Hippocampal formation (tissue), 2 donors: ENCODE results near the gene CHTF18.
"Not testable (repeated sequence)": the region's sequence is repeated elsewhere in the genome, so short reads cannot be mapped to it uniquely, and the experiment has no call there.

Experiments used
- DNase-seq, 2 donors: peaks; one replicate each; lab custom pipeline; 2025; lab: John Stamatoyannopoulos, UW

The CHTF18 gene

DNA sequence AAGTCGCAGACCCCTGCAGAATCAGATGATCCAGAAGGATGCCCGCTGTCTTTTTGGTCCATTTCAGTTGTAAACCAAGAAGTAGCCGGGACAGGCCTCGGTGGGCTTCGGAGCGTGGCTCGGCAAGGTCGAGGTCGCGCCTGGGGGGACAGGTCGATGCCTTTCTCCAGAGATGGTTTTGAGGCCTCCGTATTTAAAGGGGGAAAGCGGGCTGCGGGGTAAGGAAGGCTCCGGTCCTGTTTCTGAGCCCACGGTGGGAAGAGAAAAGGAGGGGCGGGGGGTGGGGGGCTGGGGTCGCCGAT lies 19.6 kb downstream of the CHTF18 start:
- no peak for DNase-seq

DNA sequence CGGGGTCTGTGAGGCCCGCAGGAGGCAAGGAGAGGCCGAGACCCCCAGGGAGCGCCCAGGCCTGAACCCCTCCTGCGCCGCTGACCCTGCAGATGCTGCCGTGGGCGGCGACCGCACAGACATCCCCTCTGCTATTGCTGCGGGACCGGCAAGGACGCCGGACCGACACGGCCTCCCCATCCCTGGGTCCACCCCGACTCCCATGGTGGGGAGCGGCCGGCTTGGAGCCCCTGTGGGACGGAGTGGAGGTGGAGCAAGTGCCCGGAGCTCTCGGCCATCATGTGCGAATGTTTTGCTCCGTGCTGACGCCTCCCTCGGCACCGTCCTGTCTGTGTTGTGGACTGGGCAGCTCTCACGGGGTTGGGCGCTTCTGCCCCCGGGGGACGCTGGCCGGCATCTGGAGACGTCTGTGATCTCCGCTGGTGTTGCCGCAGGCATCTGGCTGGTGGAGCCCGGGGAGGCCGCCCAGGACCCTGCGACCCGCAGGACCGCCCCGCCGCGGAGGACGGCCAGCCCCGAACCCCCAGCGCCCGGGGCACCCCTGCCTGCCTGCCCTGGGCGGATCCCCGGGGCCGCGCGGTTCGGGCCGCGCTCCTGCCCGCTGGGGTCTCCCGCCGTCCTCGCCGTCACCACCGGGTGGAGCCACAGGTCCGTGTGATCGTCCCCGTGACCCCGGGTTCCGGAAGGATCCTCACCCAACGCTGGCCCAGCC lies 24.9 kb downstream of the CHTF18 start:
- DNase-seq = peak; percentile 16 to 33

DNA sequence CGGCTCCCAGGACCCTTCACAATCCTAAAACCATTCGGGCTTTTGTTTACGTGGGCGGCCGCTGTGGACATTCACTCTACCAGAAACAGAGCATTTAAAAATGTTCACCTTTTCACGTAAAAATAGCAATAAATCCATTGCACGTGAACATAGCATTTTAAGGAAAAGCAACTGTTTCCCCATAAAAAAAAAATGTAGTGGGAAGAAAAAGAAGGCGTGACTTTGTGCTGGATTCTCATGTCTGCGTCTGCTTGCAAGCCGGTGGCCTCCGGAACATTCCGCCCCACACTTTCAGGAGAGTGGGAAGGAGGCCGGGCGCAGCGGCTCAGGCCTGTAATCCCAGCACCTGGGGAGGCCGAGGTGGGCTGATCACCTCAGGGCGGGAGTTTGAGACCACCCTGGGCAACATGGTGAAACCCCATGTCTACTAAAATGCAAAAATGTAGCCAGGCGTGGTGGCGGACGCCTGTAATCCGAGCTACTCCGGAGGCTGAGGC lies 25.5 kb downstream of the CHTF18 start:
- no peak for DNase-seq

DNA sequence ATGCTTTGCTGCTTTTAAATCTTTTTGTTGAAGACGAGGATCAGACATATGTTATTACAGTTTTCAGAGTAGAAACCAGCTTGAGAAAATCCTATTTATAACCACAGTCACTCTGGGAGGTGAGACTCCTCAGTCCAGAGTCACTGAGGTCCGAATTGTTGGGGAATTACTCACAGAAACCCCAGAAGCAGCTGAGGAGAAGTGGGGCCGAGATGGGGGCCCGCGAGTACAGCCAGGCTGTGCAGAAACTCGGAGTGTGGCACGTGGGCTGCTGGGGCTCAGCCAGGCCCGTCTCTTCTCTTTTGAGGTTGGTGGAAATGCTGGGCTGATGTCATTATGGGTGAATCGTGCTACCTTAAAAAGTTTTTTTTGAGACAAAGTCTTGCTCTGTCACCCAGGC lies 26.6 kb downstream of the CHTF18 start:
- no peak for DNase-seq

DNA sequence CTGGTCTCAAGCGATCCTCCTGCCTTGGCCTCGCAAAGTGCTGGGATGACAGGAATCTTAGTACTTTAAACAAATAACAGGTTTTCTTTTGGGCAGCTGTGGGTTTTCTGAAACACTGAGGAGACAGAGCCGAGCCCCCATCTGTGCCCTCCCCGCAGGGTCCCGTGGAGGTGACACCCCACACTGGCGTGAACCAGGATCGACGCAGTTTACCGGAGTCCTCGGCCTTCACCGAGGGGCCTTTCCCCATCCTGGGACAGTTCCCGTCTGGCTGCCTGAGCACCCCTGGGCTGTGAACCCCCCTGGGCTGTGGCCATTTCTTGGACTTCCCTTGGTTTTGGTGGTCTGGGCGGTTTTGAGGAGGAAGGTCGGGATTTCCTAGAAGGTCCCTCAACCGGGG lies 27.4 kb downstream of the CHTF18 start:
- DNase-seq = no peak

DNA sequence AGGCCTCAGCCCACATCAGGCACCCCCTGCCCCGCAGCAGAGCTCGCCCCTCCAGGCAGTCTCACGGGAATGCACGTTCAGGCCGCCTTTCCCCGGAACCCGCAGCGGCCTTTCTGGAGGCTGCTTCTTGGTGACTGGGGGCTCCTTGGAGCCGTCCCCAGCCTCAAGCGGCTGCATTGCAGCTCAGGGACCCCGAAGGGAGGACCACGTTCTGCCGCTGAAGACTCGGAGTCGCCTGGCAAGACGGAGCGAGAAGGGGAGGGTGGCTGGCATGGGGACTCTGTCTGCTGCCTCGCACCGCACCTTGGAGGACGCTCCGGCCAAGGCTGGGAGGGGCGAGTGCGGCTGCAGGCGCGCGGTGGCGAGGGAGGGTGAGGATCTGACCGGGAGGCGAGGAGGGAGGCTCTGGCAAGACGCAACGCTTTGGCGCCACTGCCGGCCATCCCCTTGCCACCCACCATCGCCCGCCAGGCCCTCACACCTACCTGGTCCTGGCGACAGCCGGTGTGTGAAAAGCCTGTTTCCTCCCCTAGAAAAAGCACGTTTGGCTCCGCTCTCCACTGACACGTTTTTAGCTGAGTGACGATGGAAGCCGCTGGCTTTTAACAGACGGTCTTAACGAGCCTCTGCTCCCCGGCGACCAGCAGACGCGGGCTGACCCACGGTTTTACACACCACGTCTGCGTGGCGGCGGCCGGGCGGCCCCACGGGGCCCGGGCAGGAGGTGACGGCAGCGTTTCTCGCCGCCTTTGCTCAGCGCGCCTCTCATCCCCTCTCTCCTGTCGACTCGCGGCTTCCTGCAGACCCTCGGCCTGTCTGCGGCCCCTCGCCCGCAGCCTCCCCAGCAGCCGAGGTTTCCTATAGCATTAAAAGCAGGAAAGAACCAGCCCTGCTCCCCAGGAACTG lies 28.8 kb downstream of the CHTF18 start:
- no peak for DNase-seq

DNA sequence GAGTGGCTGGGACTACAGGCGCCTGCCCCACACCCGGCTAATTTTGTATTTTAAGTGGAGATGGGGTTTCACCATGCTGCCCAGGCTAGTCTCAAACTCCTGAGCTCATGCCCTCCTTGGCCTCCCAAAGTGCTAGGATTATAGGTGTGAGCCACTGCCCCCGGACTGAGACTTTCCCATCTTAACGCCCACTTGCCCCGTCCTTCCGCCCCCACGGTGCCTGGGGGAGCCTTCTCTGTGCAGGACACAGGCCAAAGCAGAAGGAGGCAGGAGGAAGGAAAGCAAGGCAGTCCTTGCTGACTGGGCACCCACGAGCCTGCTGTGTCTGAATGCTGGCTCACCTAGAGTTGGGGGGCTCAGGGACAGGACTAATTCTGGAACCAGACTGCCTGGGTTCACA lies 29.7 kb downstream of the CHTF18 start:
- DNase-seq = no peak

DNA sequence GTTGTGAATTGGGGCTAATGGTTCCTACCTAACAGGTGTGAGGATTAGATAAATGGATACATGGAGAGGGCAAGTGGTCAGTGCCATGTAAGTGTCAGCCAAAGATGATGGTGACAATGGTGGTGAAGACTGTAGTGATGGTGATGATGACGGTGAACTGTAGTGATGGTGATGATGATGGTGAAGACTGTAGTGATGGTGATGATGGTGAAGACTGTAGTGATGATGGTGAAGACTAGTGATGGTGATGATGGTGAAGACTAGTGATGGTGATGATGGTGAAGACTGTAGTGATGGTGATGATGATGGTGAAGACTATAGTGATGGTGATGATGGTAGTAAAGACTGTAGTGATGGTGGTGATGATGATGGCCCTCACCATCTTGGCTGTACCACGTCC lies 30.2 kb downstream of the CHTF18 start:
- no peak for DNase-seq

DNA sequence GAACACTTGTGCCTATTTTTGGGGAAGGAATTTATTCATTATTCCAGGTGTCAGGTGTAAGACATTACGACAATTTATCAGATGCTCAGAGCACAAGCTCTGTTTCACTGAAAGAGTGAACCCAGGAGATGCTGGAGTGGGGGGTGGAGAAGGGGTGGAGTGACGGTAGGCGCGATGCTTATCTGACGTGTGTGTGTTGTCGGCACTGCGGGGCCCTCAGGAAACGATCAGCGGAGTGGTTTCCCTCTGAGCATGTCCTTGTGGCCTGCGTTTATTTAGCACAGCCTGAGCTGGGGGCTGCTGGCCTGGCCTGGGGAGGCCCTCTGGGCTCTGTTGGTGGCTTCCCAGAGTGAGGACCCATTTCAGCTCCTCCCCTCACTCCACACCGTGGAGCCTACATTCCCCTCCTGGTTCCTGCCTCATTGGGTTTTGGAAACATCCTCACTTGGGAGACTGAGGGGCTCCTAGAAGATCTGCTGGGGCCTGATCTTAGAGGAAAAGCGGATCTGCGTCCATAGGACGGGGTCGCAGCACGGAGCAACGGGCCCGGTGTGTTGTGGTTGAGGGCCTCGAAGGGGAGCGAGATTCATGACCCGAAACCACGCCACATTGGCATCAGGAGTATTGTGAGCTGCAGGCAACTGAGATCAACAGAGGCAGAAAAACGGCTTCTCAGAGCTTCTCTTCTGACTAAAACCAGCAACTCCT lies 31.1 kb downstream of the CHTF18 start:
- DNase-seq = no peak

DNA sequence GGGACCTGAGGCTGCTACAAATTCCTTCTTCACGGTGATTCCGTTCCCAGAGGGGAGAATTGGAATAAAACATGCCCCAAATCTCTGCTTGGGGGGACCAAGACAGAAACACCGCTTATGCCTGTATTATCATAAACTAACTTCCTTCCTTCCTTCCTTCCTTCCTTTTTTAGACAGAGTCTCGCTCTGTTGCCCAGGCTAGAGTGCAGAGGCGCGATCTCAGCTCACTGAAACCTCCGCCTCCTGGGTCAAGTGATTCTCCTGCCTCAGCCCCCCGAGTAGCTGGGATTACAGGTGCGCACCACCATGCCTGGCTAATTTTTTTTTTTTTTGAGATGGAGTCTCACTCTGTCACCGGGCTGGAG lies 31.6 kb downstream of the CHTF18 start:
- not testable (repeated sequence) for DNase-seq

DNA sequence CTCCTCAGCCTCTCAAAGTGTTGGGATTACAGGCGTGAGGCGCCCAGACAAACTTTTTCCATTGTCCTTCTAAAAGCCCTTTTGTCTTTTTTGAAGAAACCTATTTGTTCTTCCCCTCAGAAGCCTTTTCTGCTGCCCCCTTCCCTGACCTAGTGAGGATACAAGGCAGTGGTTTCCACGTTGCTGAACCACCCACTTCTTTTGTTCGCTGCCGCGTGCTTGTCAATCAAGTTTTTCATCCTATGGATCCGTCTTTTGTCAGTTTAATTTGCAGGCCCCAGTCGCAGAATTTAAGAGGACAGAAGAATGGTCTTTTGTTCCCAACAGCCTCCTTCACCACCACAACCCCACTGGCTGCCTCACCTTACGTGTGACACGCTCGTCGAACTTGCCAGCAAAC lies 32.3 kb downstream of the CHTF18 start:
- DNase-seq = no peak

DNA sequence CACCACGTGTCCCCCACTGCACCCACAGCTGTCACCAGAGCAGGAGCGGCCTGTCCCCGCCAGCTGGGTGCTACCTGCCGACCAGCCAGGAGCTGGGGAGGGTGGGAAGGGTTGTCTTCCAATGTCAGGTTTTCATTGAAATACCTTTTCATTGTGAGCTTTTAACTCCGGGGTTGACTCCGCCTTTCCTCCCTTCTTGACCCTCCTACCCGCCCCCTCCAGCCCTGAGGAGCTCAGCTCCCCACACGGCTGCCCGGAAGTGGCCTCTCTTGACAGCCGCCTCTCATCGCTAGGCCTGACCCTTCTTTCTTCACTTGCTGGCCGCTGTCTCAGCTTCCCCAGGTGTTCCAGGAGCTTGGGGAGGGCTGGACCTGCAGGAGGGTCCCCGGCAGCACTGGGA lies 33.3 kb downstream of the CHTF18 start:
- DNase-seq = no peak

DNA sequence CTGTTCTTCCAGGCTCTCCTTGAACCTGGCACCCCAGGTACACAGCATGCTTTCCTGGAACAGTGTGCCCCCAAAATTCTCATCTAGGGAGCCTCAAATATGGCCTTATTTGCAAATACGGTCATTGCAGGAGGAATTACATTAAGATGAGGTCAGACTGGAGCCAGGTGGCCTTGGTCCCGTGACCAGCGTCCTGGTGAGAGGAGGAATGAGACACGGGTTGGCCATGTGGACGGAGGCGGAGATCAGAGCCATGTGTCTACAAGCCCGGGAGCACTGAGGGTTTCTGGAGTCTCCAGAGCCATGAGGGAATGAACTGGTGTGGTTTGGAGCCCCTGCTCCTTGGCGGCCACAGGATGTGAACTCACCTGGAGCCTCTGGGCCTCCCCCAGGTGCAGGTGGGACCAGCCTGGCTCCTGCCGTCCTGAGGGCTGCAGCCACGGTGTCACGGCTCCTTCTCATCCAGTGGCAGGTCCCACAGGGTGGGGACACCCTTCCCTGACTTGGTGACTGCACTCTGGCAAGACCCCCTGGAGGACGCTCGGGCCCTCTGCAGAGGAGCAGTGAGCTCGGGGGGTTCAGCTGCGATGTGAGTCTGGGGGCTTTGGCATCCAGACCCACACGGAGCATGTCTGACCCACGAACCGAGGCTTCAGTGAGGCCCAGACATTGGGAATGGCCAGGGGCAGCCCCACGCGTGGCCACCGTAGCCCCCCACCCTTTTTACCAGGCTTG lies 33.9 kb downstream of the CHTF18 start:
- DNase-seq = no peak

DNA sequence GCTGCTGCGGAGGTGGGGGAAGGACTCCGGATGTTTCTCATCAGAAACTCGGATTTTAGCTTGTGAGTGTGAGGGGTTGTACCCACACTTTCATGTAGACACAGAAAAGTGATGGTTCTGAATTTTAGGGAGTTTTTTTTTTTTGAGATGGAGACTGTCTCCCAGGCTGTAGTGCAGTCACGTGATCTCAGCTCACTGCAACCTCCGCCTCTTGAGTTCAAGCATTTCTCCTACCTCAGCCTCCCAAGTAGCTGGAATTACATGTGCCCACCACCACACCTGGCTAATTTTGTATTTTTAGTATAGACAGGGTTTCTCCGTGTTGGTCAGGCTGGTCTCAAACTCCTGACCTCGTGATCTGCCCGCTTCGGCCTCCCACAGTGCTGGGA lies 34.5 kb downstream of the CHTF18 start:
- no peak for DNase-seq

DNA sequence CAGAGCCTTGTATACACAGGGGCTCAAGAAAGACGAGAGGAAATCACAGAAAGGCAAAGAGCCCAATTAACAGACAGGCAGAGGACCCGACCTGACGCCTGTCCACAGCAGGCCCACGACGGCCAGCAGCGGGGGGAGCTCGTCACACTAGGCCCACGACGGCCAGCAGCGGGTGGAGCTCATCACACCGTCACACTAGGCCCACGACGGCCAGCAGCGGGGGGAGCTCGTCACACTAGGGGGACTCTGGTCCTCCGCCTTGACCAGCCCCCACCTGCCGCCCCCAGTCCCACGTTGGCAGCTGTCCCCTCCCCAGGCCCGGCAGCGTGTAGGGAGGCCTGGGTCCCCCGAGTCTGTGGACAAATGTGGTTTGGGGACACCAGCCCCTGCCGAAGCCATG lies 35.8 kb downstream of the CHTF18 start:
- DNase-seq = no peak

DNA sequence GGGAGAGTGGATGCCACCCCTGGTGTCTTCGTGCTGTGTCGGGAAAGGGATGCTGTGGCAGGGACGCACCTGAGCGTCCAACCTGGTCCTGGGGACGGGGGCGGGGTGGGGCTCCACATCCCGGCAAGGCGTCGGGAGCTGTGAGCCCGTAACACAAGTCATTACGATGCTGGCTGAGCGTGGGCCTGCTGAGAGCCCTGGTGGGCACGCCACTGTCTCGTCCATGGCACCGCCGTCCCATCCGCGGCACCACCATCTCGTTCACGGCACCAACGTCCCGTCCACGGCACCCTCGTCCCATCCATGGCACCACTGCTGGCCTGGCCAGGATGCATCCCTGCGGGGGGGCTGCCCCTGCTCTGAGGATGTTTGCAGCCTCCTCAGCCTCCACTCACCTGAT lies 36.2 kb downstream of the CHTF18 start:
- no peak for DNase-seq

DNA sequence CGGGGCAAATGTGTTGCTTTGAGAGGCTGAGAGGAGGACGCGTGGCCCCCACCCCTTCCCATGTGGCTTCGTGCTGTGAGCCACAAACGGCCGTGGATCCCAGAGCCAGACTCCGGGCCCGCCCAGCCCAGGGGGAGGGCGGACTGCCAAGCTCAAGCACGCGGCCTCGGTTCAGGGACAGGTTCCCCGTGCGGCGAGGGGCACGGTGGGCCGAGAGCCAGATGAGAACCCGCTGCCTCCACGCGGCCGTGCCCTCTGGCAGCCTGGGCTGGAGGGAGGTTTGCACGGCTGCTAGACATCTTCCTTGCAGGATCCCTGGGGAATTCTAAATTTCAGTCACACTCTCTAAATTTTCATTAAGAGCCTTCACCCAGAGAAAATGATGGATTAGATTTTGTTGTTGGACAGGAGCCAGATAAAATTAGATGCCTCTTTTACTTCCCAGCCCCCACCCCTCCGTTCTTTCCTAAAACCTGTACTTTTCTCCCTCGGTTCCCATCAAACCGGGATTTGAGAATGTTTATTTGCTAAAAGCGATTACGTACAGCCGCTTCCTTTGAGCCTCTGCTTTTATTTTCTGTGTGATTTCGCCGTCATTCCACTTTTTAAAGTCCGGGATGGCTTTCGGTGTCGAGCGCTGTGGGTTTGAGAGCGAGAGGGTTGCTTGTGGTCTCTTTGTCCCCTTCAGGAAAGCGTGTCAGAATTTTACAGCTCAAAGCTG lies 37.1 kb downstream of the CHTF18 start:
- DNase-seq = peak in 1 of 2 donors; percentile 19

DNA sequence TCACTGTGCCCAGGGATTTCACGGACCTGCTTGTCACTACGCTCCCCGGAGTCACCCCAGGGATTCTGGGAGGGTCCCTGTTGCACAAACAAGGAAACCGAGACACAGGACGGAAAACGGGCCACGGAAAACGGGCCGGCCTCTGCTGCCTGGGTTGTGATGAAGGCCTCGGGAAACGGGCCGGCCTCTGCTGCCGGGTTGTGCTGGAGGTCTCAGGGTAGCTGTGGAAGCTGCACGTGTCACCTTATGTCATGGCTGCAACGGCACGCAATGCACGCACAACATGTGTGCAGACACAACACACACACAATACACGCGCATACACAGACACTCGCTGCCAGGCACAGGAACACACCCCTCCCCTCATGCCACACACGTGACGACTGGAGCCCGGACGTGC lies 39.1 kb downstream of the CHTF18 start:
- DNase-seq = no peak

DNA sequence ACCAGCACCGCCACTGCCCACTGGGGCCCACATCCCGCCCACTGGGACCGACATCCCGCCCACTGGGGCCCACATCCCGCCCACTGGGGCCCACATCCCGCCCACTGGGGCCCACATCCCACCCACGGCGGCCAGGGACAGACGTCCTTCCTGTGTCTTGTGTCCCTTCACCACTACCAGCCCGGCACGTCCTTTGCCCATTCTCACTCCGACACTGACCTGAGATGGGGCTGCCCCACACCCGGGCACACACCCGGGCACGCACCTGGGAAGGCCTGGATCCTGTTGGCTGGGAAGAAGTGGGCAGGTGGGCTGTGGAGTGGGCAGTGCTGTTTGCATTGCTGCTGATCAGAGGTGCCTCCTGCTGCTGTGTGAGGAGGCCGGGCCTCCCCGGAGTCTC lies 40.5 kb downstream of the CHTF18 start:
- no peak for DNase-seq

DNA sequence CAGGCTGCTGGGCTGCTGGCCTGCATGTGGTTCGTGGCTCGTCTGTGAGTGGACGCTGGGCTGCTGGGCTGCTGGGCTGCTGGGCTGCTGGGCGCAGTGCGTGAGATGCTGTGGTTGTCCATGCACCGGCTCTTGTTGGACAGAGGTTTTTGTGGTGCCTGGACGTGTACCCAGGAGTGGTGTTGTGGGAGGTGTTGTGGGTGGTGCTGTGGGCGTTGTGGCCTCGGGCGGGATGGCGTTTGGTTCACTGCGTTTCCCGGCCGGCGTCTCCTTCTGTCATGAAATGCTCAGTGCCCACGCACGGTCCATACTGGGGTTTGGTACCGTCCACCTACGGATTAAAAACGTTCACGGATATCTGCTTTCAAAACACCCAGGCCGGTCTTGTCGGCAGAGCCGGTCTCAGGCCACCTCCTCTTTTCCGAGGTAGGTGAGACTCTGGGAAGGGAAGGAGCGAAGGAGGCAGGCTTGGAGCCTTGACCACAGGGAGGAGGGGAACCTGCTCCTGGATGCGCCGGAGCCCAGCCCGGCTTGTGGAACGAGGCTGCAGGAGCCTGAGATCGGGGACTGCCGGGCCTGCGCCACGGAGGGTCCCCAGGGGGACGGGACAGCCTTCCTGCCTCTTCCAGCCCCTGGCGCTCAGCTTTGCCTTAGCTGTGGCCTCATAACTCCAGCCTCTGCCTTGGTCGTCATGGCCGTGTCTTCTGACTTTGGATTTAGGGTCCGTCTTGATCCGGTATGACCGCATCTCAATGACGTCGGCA lies 41.9 kb downstream of the CHTF18 start:
- DNase-seq = no peak
